ENCODE results near the gene CD59.

DNA sequence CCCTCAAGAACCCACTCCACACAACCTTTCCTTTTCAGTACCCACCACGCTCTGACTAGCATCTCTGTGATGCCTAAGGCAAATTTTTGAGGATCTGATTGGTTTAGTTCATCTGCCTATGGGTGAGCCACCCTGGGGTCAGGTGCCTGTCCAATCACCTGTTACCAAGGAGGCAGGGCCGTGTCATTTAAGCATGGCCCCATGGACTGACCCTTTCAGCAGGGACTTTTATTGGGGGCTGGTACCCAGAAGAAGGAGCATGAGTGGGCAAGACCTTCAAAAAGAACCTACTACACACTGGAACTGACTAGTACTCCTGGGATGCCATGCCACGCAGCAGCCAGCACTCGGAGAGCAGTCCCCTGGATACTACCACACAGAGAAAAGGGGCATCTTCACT, 64.0 kb downstream of the CD59 start:
- no peak for TF ChIP-seq POLR2A (IDR thresholded peaks at IDR 0.05; ENCODE audit: low read length)
- no peak for TF ChIP-seq GATA1 (IDR thresholded peaks at IDR 0.05; ENCODE audit: low read depth, low read length)

Measured in erythroblast (primary cell).